Stimulated activated CD8-positive, alpha-beta memory T cell treated with anti-CD3 and anti-CD28 coated beads, Interleukin-7, amount 100 ng/mL, for 4 hours (primary cell): ENCODE results near the gene C11orf21.
A peak's percentile ranks its signal among the peaks of the same experiment; 100 is the strongest.

Experiments
- DNase-seq, 2 donors: peaks; one replicate each; pipeline ENCODE4 v3.0.0-alpha.2; 2020; ENCODE audit warnings: low read depth in 2 of 2

Gene C11orf21

DNA sequence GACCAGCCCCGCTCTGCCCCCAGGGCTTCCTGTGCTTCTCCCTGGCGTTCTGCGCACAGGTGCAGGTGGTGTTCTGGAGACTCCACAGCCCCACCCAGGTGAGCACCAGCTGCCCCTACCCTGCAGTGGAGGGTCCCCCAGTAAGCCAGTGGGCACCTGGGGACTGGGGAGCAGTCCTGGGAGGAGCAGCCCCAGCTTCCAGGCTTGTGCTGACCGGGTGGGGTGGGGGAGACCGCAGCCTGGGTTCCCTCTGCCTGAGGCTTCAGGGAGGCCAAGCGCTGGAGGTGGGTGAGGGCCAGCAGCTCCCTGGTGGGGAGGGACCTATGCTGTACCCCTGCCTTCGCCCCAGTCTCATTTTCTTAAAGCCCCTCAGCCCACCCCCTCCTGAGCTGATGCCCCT, 7.0 kb upstream of the C11orf21 start:
- DNase-seq = no peak

DNA sequence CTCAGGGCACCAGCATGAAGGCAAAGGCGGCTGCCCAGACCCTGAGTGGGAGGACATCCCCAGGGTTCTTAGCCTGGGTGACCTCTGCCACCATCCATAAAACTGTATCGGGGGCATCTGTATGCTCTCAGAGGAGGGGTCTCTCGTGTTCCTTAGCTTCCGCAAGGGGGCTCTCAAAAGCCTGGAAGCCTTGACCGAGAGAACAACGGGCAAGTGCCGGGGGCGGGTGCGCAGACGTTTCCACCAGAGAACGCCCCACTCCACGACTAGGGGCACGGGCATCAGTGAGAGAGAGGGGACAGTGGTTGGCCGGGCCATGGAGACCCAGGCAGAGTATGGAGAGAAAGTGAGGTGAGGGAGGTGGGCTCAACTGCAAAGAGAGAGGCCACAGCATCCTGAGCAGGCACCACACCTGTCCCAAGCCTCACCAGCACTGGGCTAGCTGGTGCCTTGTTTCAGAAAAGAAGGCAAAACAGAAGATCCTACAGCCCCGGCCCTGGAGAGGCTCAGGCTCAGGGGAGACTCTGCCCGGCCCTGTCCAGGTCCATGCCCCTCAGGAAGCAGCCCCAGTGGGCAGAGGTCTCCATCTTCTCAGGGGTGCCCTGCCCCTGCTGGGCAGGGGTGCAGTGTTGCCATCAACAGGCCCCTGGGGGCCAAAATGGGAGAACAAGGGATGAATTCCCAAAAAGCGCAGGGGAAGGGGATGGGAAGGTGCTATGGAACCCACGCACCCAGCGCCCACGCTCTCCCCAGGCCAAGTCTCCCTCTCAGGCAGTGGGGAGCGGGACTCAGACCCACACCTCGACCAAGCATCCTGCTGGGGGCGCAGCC, 6.0 kb upstream of the C11orf21 start:
- DNase-seq = no peak

DNA sequence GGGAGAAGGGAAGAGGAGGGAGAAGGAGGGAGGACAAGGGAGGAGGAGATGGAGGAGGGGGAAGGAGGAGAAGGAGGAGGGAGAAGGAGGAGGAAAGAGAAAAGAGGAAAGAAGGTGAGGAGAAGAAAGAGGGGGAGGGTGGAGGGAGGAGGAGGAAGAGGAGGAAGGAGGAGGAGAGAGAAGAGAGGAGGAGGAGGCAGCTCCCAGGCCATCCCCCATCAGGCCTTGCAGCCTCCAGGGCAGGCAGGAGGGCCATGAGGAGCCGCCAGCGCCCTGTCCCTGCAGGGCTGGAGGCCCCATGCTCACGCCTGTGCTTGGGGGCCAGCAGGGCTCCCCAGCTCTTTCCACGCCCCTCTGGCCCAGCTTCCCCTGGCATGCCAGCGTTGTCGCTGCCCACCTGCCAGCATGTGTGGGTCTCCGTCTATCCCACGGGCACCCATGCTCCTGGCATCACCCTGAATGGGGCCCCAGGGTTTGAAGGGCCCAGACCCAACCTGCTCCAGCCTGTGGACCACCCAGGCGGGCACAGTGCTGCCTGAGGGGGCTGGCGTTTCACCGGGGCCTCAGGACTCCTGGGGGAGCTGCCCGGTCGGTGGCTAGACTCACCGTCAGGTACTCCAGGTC, 5.3 kb upstream of the C11orf21 start:
- DNase-seq = no peak

DNA sequence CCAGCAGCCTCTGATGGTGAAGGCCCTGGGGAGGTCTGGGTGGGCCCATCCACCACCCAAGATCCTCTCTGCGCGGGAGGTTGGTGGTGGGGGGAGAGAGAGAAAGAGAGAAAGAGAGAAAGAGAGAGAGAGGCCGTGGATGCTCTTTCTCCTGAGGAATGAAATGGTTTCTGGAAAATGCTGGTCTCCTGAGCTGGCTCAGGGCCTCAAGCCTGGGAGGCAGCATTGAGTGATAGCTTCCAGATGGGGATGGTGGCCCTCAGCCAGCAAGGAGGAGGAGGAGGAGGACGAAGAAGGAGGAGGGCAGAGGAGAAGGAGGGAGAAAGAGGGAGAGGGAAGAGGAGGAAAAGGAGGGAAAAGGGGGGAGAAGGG, 4.7 kb upstream of the C11orf21 start:
- DNase-seq = no peak

DNA sequence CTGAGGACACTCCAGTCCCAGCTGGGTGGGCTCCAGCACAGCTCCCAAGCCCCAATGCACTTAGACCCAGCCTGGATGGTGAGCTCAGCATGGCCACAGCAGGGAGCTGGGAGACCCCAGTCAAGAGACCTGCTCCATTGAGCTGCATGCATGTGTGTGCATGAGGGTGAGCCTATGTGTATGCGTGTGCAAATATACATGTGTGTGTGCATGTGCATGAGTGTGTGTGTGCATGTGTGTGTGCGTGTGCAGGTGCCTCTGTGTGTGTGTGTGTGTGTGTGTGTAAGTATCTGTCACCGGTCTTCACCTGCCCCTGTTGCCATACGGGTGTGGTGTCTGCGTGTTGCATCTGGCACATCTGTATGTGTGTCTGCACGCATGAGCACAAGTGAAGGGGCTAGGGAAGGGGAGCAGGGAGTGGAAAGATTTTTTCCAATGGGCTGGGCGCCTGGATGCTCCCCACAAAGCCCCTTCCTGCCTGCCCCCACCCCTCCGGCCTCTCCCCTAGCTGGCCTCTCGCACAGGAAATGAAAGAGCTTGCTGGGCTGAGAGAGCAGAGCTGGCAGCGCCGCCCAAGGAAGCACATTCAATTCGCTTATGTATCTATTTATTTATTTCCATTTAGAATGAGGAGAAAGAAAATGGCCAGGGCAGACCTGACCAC, 4.2 kb upstream of the C11orf21 start:
- peak in 1 of 2 donors; percentile 17 for DNase-seq

DNA sequence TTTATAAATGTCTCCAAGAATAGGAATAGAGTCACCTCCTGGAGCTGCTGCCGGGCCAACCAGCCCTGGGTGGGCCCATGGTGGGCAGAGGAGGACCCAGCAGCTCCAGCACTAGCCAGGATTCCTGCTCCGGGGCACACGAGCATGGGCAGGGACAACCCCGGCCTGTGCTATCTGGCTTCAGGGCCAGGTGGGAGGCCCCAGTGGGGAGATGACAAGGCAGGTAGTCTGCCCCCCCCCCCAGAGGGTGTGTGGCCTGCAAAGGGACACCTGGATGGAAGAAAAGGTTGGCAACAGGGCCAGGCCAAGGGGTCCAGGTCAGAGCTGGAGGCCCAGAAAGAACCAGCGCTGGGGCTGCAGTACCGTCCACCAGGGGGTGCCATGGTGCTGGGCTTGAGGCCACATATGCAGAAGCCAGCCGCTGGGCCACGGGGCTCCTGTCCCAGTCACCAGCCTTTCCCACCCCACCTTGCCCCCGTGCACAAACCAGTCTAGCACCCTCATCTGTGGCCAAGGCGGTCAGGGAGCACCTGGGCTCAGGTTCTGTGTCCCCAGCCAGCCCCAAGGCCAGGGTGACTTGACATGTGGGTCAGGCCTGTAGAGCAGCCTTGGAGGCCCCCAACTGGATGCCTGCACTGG, 3.5 kb upstream of the C11orf21 start:
- peak; percentile 65 to 70 for DNase-seq

DNA sequence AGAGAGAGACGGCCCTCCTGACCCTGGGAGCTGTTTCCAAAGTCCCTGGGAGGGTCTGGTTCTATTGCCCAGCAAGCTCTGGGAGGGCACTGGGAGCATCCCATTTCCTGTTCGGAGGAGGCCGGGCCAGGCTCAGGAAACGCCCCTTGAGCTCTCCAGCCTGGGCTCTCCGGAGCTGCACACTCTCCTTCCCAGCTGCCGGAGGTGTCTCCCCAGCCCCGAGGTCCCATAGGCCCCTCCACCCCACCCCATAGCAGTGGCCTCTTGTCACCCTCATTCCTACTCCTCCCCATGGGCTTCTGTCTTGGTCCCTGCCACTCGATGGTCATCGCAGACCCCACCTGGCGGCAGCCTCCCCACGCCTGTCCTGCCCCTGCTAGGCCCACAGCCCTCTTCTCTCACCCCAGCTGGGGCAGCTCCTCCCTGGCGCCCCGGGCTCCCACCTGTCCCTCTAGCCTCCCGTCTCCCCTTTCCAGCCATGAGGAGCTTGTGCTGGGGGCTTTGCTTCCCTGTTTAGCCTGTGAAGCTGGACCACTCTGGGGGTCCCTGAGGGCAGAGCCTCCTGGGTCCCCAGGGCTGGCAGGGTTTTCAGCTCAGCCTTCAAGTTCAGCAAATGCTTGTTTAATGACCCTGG, 2.9 kb upstream of the C11orf21 start:
- DNase-seq = no peak

DNA sequence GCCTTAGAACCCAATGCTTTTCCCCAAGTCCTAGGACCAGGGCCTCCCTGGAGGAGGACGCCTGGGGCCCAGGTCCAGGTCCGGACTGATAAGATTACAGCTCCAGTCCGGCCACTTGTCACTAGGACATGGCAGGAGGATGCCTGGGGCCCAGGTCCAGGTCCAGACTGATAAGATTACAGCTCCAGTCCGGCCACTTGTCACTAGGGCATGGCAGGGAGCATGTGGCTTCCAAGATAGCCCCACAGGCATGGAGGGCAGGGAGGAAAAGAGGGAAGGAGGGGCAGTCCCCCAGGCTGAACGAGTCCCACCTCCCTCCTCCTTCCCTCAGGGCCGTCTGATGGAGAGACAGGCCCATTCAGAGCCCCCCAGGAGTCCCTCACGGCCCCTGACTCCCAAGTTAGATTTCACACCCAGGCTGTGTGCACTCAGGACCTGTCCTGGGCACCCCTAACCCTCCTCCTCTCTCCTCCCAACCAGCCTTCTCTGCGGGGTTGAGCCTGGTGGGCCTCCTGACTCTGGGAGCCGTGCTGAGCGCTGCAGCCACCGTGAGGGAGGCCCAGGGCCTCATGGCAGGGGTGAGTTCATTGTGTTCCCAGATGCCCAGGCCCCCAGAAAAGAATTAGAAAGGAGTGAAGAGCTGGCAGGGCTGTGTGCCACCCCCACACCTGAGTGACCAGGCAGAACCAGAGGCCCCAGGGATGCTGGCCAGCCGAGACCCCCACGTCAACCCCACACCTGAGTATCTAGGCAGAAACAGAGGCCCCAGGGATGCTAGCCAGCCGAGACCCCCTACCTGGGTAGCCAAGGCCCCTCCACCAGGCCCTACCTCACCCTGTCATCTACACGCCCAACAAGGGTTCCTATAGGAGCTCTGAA, 2.1 kb upstream of the C11orf21 start:
- no peak for DNase-seq

DNA sequence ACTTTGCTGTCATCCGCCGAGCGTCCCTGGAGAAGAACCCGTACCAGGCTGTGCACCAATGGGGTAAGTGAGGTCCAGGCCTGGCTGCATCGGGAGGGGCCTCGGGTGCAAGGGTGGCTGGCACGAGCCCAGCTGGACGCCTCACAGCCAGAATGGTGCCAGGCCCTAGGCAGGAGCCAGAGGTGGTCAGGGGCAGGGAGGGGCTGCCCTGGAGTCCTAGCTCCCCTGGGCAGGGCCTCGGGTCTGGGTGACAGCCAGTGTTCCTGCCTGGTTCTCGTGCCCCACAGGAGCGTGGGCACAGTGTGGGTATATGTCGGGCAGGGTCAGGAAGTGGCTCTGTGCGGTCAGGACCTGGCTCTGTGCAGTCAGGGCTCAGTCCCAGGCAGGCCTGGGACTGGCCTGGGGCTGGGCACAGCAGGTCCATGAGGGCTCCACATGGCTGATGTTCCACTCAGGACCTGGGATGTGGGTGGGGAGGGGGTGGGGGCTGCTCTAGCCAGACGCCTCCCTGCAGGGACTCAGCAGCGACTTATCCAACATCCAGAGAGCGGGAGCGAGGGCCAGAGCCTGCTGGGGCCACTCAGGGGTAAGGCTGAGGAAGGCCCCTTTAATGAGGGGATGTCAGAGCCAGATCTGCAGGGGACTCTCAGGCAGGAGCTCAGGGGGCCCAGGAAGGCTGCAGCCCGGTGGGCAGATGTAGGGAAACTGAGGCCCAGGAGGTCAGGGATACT, 1.3 kb upstream of the C11orf21 start:
- no peak for DNase-seq

DNA sequence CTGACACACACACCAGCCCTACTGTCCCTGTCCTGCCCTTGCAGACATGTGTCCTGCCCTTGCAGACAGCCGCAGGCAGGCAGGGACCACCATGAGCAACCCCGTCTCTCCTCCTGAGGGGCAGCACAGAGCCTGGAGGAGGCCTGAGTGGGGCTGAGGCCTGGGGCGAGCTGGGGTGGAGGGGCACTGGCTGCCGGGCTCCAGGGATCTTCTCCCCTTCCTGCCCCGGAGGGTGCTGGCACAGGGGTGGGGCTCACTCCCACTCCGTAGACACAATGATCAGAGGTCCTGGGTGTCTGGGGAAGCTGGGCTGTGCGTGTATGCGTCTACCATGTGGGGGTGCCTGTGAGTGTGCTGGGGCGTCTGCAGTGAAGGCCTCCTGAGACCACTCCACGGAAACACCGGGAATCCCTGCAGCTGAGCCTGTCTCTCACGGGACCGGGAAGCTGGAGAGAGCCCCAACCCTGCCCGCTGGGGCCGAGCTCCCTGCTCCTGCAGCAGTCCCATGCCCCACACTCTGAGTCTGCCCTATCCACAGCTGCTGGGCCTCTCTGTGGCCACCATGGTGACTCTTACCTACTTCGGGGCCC, 683 bp upstream of the C11orf21 start:
- peak in 1 of 2 donors; percentile 26 for DNase-seq

DNA sequence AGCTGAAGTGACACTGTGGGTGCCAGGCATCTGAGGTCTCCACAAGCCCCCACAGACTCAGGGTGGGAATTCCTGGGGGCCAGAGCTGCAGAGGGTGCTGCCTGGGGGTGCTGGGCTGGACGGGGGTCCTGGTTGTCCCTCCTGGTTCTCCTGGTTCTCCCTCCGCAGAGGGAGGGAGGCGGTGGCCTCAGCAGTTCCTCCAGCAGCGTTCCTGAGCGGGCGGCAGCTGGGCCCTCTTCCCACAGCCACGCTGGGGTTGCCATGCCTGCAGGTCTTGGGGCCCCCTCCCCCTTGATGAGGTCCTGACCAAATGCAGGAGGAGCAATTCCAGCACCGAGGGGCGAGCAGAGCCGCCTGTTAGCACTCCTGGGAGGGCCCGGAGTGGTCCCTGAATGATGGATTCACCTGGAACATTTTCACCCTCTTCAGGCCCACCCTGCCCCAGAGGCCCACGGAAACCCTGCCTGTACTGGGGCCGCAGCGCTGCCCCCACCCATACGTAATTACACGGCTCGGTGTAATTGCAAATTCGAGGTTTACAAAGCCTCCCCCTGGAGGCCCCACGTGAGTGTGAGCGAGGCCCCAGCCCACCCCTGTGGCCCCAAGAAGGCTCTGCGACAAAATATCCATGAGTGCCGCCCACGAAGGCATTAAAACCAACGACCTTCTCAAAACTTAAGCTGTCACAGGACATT, 635 bp downstream of the C11orf21 start:
- DNase-seq = no peak

DNA sequence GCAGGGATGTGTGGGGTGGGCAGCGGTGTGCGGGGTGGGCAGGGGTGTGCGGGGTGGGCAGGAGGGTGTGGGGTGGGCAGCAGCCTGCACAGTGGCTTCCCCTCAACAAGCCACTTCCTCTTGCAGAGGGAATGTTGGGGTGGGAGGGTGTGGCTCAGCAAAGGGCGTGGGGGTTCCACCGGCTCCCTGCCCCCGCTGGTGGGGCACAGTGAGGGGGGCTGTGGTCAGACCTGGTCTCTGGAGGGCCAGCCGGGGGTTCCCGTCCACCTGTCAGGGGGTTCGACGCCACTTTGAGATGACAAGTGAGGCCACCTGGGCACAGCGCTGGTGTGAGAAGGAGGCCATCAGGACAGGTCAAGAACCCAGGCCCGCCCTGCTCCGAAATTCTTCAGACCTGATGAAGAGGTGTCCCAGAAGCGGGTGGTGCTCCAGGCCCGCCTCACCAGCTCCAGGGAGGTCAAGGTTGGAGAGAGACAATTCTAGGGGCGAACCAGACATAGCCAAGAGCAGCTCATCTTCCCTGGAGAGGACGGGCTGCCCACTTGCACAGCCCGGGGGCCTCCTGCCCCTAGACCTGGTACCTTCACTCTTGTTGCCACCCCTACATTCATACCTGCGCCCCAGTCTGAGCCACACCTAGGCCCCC, 1.3 kb downstream of the C11orf21 start:
- DNase-seq = no peak

DNA sequence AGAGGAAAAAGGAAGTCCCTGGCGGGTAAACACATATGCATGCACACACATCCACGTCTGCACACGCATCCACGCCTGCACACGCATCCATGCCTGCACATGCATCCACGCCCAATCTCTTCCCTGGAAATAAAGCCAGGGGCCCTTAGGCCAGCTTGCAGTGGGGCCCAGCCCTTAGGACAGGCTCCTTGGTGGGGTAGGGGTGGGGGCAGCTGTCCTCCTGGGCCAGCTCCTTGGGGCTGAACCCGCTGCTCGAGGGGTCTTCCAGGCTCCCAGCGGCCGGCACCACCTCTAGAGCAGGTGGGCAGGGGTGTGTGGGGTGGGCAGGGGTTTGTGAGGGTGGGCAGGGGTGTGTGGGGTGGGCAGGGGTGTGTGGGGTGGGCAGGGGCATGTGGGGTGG, 1.9 kb downstream of the C11orf21 start:
- DNase-seq = no peak

DNA sequence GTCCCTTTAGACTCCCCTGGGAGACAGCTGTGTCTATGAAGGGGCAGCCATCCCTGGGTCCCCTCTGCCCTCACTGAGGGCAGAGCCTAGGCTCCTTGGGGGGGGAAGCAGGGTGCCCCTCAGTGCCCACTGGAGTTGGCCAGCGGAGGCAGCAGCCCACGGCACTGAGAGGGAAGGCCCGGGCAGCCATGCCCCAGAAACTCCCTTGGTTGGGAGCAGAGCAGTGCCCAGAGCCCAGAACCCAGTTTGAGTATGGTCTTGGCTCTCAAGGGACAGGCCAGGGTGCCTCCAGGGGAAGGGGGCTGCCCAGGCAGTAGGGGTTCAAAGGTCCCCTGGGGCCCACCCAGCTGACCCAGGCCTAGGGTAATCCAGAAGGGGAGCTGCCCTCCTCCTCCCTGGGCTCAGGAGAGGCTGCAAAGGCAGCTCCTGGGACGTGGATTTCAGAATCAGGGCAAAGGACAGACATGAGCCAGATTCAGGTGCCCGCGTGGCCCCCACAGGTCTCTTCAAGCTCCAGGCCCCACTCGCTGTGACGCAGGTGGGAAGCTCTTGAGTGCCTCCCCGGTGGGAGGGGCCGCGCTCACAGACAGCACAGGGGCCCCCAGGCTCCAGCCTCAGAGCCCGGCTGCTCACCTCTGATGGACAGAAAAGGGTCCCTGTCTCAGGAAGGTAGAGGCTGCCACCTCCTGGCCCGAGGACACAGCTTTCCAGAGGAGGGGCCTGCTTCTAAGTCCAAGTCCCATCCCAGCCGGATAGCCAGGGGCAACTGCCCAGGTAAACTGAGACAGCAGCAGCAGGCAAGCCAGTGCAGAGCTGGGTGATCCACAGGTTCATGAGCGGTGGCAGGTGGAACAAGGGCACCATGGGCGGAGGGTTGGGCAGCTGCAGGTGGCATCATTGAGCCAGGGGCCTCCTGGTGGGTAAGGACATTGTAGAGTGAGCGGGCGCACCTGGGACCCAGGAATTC, 2.6 kb downstream of the C11orf21 start:
- peak in 1 of 2 donors; percentile 30 for DNase-seq

DNA sequence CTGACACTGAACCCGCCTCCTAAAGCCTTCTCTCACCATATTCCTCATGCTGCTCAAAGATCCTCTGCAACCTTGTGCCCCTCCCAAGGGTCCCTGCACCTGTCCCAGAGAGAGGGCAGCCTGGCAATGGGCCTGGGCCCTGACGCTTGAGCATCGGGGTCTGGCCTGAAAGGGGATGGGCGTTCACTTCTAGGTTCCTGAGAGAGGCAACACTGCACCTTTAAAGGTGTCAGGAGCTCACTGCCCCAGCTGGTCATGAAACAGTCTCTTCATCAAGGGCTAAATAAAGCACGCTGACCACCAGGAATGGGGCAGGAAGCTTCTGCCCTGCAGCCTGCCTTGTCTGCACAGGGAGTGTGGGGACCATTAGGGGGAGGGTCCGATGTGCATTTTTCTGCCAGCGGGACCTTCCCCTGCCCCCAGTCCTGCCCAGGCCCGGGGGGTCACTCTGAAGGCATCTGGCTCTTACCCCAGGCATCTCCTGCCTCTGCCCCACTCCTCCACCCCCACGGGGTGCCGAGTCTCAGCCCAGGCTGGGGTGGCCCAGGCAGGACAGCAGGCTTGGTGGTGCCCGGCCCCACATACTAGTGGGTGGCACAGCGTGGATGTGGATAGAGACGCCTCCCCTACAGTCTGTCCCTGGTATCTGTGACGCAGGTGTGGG, 3.5 kb downstream of the C11orf21 start:
- no peak for DNase-seq

DNA sequence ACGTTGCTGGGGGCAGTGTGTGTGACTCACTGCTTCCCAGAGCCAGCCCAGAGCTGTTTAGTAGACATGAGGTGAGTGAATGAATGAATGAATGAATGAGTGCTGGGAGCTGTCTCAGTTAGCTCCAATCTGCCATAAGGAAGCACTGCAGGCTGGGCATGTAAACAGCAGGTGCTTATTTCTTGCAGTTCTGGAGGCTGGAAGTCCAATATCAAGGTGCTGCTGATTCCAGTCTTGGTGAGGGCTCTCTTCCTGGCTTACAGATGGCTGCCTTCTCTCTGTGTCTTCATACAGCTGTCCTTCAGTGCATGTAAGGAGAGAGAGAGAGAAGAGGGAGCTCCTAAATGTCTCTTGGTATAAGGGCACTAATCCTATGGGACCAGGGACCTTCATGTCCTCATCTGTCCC, 4.1 kb downstream of the C11orf21 start:
- no peak for DNase-seq
